Esophagus (tissue), 2 donors: ENCODE data around the gene CLDN16. TPM values are rescaled to one million over a fixed set of nuclear protein-coding genes. Genes with fewer than 3 reads are reported as not detected.

ENCODE experiments used
- H3K27ac ChIP-seq, 2 donors: one replicate each; pipeline ENCODE4 v1.5.1; 2013; ENCODE audit warnings: low read depth in 2 of 2, mild to moderate bottlenecking in 2 of 2, inconsistent platforms in 1 of 2, low read length in 1 of 2, moderate library complexity in 1 of 2
- H3K27me3 ChIP-seq, 2 donors: one replicate each; pipeline ENCODE4 v1.6.1; 2013; ENCODE audit warnings: low read length in 2 of 2, control low read depth in 1 of 2, mild to moderate bottlenecking in 1 of 2; ENCODE audit not compliant: insufficient read depth in 2 of 2, control insufficient read depth in 1 of 2
- H3K36me3 ChIP-seq, 2 donors: one replicate each; pipeline ENCODE4 v1.6.1; 2013; ENCODE audit warnings: low read length in 1 of 2; ENCODE audit not compliant: control insufficient read depth in 2 of 2, insufficient read depth in 2 of 2
- H3K4me1 ChIP-seq, 2 donors: one replicate each; pipeline ENCODE4 v1.6.1; 2013; ENCODE audit warnings: low read length in 1 of 2; ENCODE audit not compliant: control insufficient read depth in 2 of 2, insufficient read depth in 2 of 2
- H3K4me3 ChIP-seq, 2 donors: one replicate each; pipeline ENCODE4 v1.5.1; 2013; ENCODE audit warnings: low read length in 2 of 2, mild to moderate bottlenecking in 2 of 2, low read depth in 1 of 2, moderate library complexity in 1 of 2
- H3K9me3 ChIP-seq, 2 donors: one replicate each; pipeline ENCODE4 v1.6.1; 2013; ENCODE audit warnings: mild to moderate bottlenecking in 2 of 2, low read depth in 1 of 2, low read length in 1 of 2, moderate library complexity in 1 of 2; ENCODE audit not compliant: control insufficient read depth in 2 of 2, insufficient read depth in 1 of 2
- WGBS, 2 donors: extraction: QIAGEN DNeasy Blood & Tissue Kit; methylation state at CpG; one replicate each; pipeline ENCODE4 v1.1.7; 2013; 5-methylcytosine and 5-hydroxymethylcytosine counted together
- polyA plus RNA-seq, 2 donors: library from polyadenylated mRNA; stranded (reverse); fragments of 200-250 nt; gene quantifications; one replicate each; pipeline ENCODE4 v1.2.3, GENCODE V29; 2013
- donor health status: healthy with polysubstance abuse.
- donor health status: Bipolar disorder and iron deficiency.

CLDN16 gene, protein sequence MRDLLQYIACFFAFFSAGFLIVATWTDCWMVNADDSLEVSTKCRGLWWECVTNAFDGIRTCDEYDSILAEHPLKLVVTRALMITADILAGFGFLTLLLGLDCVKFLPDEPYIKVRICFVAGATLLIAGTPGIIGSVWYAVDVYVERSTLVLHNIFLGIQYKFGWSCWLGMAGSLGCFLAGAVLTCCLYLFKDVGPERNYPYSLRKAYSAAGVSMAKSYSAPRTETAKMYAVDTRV
- under 1 TPM; 0.05 to 0.12 TPM for polyA plus RNA-seq

DNA sequence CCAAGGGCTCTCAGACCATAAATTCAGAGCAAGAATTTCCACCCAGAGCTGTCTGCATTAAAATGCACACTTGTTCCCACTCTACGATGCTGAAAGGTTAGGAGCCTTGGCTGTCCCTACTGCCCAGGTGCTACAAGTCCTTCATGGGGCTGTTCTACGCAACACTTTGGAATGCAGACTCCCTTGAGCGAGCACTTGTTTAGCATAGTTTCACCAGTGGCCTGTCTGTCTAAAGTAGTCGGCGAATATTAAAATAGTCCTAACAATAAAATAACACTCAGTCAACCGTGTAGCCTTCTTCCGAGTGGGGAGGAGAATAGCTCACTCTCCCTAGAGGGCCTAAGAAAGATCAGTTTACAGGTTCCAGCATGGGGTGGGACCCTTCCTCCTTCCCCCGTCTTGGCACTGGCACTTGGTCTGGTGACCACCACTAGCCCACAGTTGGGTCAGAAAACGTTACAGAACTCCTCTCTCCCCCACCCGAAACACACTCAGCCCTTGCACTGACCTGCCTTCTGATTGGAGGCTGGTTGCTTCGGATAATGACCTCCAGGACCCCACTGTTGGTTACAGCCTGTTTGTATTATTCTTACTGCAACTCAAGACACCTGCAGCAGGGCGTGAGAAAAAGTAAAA lies at the start of gene CLDN16:
TSS of gene CLDN16 (plus strand) at position 586 of the 636 bp plus-strand sequence. CDS start 167 bp downstream, outside the sequence.
- Histone ChIP-seq H3K27ac (no peak within 1 kb of the TSS), H3K4me3 (no peak within 1 kb of the TSS), H3K9me3 (no peaks in the 10 kb centered on the region), H3K36me3 (no peaks in the 10 kb centered on the region), H3K27me3 (no peaks in the 10 kb centered on the region), H3K4me1 (no peaks in the 10 kb centered on the region)
- 84 to 89% methylated on average over 12 of the region's 12 CpGs for WGBS, 2 donors

DNA sequence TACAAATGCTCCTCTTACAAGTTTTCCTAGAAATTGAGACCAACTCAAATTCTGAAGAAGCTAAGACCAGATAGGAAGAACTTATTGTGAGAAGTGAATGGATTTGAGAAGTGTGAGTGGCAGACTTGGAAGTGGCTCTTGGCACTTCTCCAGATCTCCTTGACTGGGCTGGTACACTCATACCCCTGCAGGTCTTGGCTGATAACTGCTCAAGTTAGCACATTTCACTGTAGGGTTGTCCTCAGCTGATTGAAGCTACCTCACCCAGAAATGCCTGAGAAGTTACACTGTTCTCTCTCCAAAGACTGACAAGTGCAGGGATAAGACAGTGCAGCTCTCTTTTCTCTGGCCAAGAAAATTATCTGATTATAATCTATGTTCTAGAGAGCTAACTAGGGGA lies 49.2 kb upstream of the CLDN16 start:
- no peaks in the 10 kb centered on the region for H3K27me3 ChIP-seq
- peak overlapping the region in 1 of 2 donors; percentile 13 for H3K27ac ChIP-seq
- H3K9me3 ChIP-seq: no peaks in the 10 kb centered on the region
- no peak overlapping the region for H3K4me3 ChIP-seq
- H3K4me1 ChIP-seq: no peaks in the 10 kb centered on the region
- no peaks in the 10 kb centered on the region for H3K36me3 ChIP-seq

DNA sequence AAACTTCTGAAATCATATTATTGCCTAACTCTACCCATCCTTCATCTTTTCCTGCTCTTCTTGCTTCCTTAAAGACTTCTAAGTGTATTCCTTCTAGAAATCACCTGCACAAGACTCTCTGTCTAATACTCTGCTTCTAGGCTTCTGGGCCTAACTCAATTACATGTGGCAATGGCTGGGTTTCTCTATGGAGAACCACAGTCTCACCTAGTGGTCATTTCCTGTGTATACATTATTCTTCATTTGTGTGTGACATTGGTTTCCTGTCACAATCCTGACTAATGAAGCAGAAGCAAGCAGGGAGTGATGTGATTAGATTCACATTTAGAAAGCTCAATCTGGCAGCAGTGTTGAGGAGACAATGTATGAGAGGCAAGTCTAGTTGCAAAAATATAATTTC lies 48.8 kb upstream of the CLDN16 start:
- H3K27me3 ChIP-seq: no peaks in the 10 kb centered on the region

DNA sequence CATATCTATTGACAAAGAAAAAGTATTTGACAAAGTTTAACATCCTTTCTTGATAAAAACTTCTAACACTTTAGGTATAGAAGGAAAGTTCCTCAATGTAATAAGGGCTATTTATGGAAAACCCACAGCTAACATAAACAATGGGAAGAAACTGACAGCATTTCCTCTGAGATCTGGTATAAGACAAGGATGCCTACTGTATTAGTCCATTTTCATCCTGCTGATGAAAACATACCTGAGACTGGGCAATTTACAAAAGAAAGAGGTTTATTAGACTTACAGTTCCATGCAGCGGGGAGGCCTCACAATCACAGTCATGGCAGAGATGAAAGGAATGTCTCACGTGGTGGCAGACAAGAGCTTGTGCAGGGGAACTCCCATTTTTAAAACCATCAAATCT lies 47.9 kb upstream of the CLDN16 start:
- Histone ChIP-seq H3K36me3 (no peaks in the 10 kb centered on the region), H3K27me3 (no peaks in the 10 kb centered on the region), H3K4me1 (no peaks in the 10 kb centered on the region), H3K27ac (no peak overlapping the region), H3K4me3 (no peak overlapping the region), H3K9me3 (no peaks in the 10 kb centered on the region)
- 84% methylated on average over 2 of the region's 2 CpGs for WGBS, 2 donors

More for the DNA sequence above, 48.8 kb upstream of the CLDN16 start:
- Histone ChIP-seq H3K27ac (peak overlapping the region in 1 of 2 donors; percentile 13), H3K4me3 (no peak overlapping the region), H3K9me3 (no peaks in the 10 kb centered on the region), H3K4me1 (no peaks in the 10 kb centered on the region), H3K36me3 (no peaks in the 10 kb centered on the region)

DNA sequence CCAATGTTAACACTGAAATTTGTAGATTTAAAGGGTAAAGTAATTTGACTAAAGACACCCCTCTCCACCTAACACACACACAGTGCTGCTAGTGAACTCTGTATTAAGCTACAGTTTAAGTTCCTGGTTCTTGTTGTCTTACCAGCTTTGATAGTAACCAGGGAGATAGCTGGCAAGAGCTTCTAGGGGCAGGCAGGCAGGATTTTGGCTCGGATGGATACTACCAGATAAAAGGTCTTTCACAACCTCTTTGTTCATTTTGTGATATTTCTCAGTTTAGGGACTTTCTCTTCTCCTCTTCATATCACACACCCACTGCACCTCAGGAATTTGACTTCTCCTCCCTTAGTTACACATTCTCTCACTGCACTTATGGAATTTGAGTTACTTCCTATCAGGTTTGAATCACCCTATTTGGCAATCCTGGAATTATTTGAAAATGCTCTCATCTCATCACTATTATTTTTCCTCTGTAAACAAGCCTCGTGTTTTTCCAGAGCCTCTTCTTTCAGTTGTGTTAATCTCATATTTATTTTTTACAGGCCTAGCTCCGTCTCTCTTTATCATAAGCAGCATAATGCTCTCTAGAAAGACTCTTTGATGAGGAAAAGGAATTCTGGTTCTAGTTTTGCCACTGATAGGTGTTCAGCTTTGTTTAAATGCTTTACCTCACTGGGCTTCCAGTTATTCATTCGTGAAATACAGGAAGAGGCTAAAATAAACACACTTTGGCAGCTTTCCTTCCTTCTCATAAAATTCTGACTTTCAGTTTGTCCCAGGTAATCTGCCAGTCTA lies 42.7 kb upstream of the CLDN16 start:
- Histone ChIP-seq H3K27me3 (no peaks in the 10 kb centered on the region), H3K4me3 (peak overlapping the region in 1 of 2 donors; percentile 22), H3K36me3 (no peaks in the 10 kb centered on the region), H3K9me3 (no peaks in the 10 kb centered on the region), H3K4me1 (no peaks in the 10 kb centered on the region), H3K27ac (peak overlapping the region; percentile 83 to 84)
- WGBS, 2 donors: 9 to 13% methylated on average over 4 of the region's 4 CpGs

DNA sequence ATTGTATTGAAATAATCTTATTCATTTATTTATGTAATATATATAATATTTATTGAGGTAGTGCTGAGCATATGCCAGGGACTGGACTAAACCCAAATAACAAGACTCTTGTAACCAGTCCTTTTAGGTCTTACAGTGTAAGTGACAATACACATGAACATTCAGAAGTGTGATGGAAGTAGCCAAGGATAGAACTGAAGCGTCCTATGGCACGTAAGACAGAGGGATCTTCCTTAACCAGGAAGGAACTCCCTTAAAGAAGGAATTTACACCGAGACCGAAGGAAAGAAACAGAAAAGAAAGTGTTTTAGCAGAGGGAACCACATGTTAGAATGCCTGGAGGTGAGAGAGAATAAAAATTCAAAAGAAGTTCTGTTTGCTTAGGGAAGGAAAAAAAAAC lies 42.1 kb upstream of the CLDN16 start:
- peak overlapping the region; percentile 45 to 87 for H3K27ac ChIP-seq
- H3K36me3 ChIP-seq: no peaks in the 10 kb centered on the region
- no peaks in the 10 kb centered on the region for H3K9me3 ChIP-seq
- H3K4me1 ChIP-seq: no peaks in the 10 kb centered on the region
- H3K27me3 ChIP-seq: no peaks in the 10 kb centered on the region
- H3K4me3 ChIP-seq: no peak overlapping the region
- WGBS, 2 donors: 44 to 59% methylated on average over 4 of the region's 4 CpGs

DNA sequence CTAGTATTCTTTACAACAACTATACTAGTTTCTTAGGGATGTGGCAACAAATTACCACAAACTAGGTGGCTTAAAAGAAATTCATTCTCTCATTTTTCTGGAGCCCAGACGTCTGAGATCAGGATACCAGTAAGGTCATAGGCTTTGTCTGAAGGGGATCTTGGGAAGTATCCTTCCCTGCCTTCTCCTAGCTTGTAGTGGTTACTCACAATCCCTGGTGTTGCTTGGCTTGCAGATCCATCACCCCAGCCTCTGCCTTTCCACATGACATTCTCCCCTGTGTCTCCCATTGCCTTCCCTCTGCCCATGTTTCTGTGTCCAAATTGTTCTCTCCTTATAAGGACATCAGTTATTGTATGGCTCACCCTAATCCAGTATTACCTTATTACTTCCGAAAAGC lies 41.4 kb upstream of the CLDN16 start:
- 69 to 71% methylated on average over 2 of the region's 2 CpGs for WGBS, 2 donors
- Histone ChIP-seq H3K27ac (peak overlapping the region in 1 of 2 donors; percentile 37), H3K9me3 (no peaks in the 10 kb centered on the region), H3K4me3 (no peak overlapping the region), H3K4me1 (no peaks in the 10 kb centered on the region), H3K27me3 (no peaks in the 10 kb centered on the region), H3K36me3 (no peaks in the 10 kb centered on the region)

DNA sequence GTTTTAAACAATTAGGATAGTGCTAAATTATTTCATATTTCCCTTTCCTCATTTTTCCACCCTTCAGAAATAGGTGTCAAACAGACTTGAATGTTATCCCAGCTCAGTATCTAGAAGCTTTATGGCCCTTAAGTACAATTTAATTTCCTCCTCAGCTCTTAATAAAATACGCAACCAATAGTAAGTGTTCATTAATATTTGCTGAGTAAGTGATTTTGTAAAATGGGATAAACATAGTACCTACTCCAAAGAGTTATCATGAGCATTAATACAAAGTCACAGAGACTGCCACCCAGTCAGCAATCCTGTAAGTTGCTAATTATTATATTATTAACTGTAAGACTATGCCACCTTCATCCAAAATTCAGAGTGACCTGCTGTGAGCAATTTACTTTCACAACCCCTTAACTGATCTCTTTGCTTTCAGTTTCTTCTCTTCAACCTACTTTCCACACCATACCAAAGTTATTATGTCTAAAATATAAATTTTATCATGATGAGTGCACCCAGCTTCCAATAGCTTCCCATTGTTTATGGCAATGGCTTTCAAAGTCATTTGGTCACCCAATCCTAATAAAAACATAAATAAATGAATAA lies 35.0 kb upstream of the CLDN16 start:
- H3K4me3 ChIP-seq: no peak overlapping the region
- H3K4me1 ChIP-seq: no peaks in the 10 kb centered on the region
- H3K27me3 ChIP-seq: no peaks in the 10 kb centered on the region
- no peaks in the 10 kb centered on the region for H3K9me3 ChIP-seq
- 93 to 95% methylated on average over 1 of the region's 1 CpG for WGBS, 2 donors
- no peak overlapping the region for H3K27ac ChIP-seq
- no peaks in the 10 kb centered on the region for H3K36me3 ChIP-seq

DNA sequence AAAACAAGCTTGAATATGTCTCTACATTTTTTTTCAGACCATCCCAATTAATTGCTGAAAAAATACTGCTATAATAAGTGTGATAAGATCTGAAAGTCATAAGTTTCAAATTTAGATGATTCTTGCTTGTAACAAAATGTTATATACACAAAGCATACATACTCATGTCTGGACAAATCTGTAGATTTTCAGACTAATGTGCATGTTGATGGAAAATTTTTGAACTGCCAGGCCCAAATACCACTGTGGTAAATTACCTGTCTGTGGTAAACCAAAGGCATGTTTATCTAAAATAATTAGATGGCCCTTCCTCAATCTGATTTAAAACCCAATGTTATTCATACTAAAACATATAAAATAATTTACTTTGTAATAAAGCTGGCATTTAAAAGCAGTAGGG lies 31.7 kb upstream of the CLDN16 start:
- no peaks in the 10 kb centered on the region for H3K4me1 ChIP-seq
- no peak overlapping the region for H3K27ac ChIP-seq
- H3K36me3 ChIP-seq: no peaks in the 10 kb centered on the region
- no peaks in the 10 kb centered on the region for H3K27me3 ChIP-seq
- H3K9me3 ChIP-seq: no peaks in the 10 kb centered on the region
- H3K4me3 ChIP-seq: no peak overlapping the region
